GM21526 (cell line): ENCODE data around the gene IGSF21.

Experiments
- ATAC-seq: cut with Tn5 transposase; IDR thresholded peaks from one replicate; pipeline ENCODE4 v1.9.1; 2021; ENCODE audit warnings: moderate library complexity; ENCODE audit not compliant: unreplicated experiment, low FRiP score

IGSF21 gene

DNA sequence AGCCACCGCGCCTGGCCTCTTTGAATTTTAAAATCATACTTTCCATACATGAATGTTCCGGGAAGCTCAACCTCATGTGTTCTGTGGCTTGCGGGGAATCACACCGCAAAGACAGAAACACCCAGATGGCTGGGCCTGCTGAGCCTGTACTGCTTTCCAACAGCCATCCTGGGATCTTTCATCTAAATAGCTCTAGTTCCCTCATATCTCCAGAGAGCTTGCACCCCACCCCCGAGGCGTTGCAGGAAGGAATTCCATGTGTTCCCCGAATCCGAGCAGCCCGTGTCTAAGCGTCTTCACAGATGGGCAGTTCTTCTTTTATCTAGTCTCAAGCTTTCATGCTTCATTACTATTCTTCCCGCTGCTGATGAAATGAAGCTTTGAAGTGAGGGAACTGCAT lies 66.4 kb downstream of the IGSF21 start:
- no peak for ATAC-seq

DNA sequence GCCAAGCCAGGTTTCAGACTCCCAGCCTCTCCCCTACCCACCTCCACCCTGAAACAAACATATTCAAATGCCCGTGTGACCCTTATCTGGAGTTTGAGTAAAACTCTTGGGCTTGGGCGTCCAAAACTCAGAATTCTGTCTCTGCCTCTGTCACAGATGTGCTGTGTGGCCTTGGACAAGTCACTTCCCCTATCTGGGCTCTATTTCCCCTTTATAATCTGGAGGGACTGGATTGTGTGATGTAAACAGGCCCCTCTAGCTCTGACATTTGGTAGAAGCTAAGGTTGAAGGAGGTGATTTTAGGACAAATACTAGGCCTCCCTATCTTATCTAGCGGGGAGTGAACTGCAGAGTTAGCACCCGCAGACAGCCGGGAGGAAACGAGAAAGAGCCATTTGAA lies 67.5 kb downstream of the IGSF21 start:
- no peak for ATAC-seq

DNA sequence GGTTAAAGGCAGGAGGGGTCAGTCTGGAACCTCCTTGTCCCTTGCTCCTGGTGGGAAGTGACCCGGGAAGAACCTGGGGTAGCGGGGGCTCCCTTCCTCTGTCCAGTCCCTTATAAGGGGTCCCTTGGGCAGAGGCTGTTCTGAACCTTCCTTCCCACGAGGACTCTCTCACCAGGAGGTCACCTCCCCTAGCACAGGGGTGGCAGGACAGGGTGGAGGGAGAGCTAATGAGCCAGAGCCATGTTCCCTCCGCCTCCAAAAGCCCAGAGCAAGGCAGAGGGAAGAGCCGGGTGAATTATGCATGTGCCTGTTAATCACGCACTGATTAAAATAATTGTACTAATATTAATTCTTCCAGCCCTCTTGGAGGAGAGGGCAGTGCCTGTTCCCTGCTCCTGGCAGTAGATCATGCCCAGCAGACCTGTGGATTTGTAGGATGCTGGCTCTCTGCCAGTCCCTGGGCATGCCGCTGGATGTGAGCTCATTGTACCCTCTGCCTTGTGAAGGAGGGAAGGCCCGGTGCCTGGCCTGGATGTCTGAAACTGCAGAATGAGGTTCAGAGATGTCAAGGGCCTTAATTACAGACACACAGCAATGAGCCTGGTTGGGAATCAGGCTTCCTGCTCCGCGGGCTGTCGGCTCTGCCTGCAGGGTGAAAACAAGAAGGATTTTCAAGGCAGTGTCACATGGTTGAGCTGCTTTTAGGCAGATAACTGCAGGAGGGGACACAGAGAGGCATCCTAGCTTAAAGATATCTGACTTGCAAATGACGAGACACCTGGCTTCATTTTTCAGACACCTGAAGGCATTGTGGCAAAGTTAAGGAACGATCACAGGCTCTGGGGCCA lies 68.2 kb downstream of the IGSF21 start:
- no peak for ATAC-seq

DNA sequence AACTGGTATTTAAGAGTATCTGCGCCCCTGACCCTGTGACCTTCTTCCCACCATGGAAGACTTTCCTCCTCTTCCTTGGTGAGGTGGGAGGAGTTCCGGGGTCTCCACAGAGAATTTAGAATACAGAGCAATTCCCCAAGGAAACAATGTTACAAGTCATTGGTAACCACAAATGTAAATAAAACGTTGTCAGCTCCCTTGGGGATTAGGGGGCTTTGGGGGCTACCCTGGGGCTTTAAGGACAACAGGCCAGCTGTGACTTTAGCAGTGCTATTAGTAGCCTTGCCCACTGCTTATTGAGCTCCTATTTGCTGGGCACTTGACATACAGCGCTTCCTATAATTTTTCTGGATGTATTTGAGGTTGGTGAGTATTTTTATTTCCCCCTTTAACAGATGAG lies 69.0 kb downstream of the IGSF21 start:
- ATAC-seq = no peak

DNA sequence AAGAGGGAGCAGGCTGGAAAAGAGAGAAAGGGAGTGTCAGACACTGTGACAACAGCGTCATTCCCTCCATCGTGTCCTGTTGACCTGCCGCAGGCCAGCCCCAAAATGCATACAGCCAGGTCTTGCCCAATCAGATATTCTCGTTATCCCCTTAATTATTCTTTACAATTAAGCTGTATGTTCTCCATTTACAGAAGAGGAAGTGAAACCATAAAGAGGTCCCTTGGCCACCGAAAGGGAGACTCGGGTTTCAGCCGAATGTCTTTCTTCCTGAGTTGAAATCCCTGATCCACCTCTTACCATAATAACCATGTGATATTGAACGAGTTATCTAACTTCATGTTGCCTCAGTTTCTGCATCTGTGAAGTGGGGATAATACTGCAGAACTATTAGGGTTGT lies 70.5 kb downstream of the IGSF21 start:
- no peak for ATAC-seq

DNA sequence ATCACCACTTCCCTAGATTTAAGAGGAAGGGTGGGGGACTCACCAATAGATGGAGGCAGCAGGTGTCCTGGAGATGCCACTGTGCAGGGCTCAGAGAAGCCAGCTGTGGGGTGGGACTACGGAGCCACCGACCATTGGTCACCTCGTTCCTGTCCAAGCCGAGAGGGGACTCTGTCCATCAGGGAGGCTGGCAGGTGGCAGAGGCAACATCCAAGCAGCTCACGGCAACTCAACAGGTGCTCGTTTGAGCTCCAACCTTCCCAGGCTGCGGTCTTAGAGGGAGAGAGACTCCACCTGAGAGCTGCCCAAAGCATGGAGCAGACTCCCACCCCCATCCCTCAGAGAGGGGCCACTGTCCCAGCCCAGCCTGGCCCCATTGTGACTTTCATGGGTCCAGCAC lies 71.4 kb downstream of the IGSF21 start:
- ATAC-seq = no peak

DNA sequence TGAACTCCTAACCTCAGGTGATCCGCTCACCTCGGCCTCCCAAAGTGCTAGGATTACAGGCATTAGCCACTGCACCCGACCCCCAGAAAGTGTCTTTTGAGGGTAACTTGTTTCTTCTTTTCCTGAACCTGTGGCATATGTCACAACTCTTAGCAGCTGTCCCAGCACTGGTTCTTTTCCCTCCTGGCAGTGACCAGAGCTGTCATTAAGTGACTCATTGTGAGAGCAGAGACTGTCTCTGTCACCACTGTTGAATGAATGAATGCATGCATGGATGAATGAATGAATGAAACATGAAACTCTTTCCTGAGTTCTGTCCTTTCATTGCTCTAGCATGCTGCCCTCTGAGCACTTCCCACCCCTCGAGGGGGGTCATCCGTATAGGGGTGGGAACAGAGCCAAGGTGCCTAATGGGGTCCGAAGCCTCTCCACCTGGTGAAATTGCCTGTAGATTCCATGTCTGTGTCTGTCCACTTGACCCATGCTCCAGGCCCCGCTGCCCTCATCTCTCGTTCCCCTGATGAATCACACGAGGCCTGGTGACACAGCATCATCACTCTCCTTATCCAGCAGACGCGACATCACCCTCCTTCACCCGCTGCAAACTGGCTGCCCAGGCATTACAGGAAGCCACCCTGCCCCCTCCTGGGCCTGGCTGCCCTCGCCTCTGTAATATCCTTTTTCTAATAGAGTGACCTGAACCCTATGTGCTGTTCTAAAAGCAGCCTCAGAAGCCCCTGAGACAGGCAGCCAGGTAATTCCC lies 75.0 kb downstream of the IGSF21 start:
- no peak for ATAC-seq

DNA sequence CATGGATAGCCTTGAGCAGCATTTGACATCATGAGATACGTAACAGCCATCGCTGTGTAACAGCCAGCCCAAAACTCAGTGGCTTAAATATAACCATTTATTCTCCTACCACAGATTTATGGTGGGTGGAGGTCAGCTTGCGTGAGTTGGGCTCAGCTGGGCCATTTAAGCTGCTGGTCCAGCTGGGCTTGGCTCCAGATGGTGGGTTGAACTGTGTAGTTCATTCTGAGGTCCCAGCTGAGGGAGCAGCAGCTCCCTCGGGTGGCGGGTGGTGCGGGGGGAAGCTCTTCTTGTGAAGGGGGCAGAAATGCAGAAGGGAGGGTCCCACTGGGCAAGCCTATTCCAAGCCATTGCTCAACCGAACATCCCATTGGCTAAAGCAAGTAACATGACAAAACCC lies 75.9 kb downstream of the IGSF21 start:
- no peak for ATAC-seq

DNA sequence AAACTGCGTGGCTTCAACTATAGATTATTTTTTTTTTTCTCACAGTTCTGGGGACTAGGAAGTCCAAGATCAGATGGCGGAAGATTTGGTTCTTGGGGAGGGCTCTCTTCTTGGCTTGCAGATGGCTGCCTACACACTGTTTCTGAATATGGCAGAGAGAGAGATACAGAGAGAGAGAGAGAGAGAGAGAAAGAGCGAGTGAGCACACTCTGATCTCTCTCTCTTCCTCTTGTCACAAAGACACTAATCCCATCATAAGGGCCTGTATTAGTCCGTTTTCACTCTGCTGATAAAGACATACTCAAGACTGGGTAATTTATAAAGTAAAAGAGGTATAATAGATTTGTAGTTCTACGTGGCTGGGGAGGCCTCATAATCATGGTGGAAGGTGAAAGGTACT lies 79.5 kb downstream of the IGSF21 start:
- no peak for ATAC-seq

DNA sequence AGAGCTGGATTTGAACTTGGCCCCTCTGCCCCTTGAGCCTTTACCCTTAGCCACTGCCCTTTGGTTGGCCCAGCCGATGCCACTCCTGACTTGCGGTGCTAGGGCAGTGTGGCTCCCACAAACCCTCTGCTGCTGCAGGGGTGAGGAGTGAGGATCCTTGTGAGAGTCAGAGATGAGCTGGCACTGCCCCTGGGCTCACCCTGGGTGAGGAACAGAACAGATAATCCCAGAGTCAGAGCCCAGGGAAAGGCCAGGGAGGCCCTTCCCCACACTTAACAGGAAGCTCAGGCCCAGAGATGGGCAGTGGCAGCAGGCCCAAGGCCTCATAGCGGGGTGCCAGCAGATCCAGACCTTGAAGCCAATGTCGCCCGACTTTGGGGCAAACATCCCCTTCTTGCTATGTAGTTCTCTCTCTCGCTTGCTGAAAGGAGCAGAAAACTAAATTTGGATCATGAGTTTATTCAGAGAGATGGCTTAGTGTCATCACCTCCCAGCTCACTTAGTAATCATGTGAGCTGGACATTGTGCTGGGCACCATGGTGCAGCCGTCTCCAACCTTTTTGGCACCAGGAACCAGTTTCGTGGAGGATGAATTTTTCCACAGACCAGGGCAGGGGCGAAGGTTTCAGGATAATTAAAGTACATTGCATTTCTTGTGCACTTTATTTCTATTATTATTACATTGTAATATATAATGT lies 81.4 kb downstream of the IGSF21 start:
- ATAC-seq = no peak

DNA sequence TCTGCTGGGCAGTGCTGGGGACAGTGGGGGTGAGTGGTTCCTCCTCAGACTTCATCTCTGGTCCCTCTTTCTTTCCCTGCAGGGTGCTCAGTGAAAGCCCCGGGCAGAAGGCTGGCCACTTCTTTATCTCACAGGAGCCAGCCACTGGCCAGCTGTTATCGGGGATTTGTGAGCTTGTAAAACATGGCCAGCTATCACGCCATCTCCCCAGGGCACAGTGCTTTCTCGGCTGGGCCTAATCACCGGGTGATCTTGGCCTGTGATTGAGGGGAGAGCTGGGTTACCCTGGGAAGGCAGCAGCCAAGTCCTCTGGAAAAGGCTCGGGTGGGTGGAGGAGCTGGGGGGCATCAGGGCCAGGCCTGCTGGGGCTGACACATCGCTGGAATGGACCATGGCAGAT lies 83.0 kb downstream of the IGSF21 start:
- no peak for ATAC-seq

DNA sequence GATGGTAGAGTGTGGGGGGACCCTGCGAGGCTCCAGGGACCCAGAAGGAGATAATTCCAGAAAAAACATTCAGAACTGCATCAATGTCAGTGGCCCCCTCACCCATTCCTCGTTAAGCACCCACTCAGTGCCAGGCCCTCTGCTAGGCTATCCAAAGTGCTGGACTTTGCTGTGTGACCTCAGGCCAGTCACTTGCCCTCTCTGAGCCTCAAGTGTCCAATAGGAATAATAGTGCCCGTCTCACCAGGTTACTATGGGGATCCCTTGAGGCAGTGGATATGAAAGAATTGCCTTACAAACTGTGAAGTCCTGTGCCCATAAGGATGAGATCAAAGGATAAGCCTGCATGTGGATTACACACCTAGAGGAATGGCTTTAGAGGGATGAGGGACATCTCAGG lies 83.4 kb downstream of the IGSF21 start:
- ATAC-seq = no peak

DNA sequence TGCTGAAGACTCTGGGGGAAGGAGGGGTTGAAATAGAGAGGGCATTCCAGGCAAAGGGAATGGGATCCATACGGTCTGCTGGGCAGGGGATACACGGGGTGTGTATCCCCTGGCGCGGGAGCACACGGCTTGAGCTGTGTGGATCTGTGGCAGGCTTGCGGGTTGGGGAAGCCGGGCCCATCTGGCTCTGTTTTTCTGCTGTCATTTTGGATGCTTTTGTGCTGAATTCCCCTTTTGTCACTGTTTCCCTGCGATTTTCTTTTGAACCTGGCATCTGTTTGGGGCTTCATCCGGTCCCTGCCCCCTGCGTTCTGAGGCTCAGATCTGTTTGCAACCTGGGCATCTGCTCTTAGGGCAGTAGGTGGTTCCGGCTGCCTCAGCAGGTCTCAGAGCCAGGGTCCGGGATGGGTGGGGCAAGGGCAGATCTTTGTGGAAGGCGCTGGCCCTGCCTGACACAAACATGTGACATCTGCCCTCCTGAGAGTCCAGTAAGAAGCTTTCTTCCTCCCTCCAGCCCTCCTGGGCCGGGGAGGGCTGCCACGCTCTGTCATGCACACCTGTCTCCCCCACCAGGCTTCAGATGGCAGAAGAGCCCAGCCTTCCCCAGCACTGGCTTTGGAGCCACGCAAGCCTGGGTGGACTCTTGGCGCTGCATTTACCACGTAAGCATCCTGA lies 84.0 kb downstream of the IGSF21 start:
- ATAC-seq = no peak

DNA sequence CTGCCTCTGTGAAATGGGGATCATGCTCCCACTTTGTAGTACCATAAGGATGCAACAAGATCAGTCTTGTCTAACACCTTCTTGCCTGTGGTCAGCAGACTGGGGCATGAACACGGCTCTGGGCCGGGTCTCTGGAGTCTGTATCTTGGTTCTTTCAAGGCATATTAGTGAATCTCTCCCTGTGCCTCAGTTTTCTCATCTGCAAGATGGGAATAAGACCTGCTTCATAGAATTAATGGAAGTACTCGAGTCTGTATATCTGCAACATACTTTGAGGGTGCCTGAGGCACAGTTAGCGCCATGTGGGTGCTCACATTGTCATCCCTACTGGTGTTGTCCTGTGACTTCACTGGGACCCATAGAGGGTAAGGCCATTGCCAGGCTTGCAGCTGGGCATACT lies 84.6 kb downstream of the IGSF21 start:
- no peak for ATAC-seq

DNA sequence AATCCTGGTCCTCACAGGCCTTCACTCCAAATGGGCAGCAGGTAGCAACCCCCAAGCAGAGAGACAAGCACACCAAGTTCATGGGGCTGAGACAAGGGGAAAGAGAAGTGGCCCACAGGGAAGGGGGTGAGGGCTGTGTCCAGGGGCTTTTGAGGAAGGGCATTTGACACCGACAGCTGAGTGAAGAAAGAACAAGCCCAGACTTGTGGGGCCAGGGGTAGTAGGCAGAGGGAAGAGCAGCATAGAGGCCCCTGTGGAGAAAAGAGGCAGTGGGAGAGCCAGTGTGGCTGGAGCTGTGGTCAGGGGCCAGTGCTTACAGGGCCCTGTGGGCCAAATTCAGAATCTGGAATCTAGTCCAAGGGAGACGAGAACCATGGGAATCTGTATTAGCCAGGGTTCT lies 85.4 kb downstream of the IGSF21 start:
- ATAC-seq = no peak

DNA sequence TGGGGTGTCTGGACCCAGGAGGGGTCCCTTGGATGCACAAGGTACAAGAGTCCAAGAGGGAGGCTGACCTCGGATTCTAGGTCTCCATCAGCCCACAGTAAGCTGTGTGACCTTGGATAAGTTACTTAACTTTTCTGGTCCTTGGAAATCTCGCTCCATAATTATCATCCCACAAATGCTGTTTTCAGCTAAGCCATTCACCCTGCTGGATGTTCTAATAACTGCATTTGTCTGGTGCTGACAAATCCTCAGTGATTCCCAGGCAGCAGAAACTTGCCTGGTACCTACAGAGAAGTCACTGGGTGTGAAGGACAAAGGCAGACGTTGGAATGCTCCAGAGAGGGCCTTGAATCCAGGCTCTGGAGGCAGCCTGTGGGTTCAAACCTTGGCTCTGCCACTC lies 89.7 kb downstream of the IGSF21 start:
- ATAC-seq = no peak

DNA sequence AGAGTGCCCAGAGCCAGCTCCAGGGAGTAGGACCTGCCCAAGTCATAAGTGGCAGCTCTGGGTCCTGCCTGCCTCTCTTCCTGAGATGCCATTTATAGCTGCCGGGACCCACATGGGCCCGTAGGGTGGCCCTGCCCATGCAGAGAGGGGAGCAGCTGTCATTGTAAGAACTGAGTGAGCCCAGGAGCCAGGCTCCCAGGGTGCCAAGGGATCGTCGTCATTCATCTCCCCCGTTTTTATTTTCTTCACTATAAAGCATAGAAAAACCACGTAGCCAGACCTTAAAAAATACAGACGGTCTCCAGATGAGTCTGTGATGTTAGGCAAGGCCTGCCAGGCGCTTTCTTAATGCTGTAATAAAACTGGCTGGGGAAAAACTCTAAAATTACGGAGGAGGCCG lies 90.7 kb downstream of the IGSF21 start:
- no peak for ATAC-seq

DNA sequence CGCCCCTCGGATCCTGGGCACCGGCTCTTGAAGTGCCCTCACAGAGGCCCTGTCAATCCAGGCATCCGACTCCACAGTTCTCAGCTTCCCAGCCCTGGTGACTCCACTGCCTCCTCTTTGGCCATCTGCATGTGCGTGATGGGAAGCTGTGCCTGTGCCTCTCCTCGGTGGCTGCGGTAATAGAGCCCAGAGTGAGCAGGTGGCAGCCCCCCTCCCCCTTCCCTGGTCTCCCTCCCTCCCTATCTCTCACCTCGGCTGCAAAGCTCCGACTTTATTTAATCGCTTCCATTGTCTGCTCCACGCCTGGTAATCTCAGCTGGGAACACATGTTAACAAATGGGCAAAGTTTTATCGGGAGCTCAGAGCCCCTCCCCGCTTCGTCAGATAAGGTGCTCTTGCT lies 91.9 kb downstream of the IGSF21 start:
- ATAC-seq = no peak

DNA sequence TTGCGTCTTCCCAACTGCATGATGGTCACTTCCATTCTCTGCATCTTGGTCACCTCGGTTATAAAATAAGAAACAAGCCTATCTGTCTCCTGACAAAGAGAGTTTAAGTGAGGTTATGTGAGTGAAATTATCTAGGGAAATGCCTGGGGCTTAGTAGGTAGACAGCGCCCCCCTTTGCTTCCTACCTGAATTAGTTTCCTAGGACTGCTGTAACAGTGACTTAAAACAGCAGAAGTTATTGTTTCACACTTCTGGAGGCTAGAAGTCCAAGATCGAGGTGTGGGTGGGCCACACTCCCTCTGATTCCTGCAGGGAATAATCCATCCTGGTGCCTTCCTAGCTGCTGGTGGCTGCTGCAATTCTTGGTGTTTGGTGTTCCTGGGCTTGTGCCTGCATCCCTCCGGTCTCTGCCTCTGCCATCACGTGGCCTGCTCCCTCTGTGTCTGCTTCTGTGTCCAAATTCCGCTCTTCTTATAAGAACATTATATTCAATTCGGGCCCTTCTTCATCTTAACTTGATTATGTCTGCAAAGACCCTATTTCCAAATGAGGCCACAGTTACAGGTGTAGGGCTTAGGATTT lies 92.6 kb downstream of the IGSF21 start:
- ATAC-seq = no peak

DNA sequence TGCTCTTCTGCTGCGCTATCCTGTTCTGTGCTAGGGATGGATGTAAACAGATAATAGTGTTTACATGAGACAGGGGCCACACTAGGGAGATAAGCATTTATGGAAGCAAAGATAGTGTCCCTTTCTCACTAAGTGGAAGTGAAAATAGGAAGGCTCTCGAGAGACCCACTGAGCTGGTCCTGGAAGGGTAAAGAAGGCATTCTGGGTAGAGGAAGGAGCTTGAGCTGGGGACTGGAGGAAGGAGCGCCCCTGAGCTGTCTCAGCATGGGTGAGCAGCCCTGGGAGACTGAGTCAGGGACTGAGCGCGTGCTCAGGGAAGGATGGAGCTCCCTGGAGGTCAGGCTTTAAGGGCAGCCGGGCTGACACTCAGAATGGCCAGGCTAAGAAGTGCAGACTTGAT lies 93.3 kb downstream of the IGSF21 start:
- ATAC-seq = no peak
